IMR-90 (cell line): ENCODE measurements around the gene MUC6. TPM values are rescaled to one million over a fixed set of nuclear protein-coding genes. Genes with fewer than 3 reads are reported as not detected.

Experiments used
- ATAC-seq: fragments of 200-7000 bp; cut with Tn5 transposase; 2 replicates; pipeline ENCODE4 v1.9.1; 2020; ENCODE audit warnings: low read depth, mild to moderate bottlenecking, moderate library complexity
- BruUV-seq: library from RNA; stranded (reverse); fragments of 400-500 nt; replicated peaks from 2 replicates; lab custom pipeline; 2021; lab: Mats Ljungman, UMichigan
- CTCF ChIA-PET: fragments of 300-600 bp; formaldehyde crosslinking; extraction: SDS; loops from one replicate; lab custom pipeline; 2021; ENCODE audit warnings: antibody characterized with exemption; lab: Yijun Ruan, JAX
- POLR2A ChIA-PET: fragments of 300-600 bp; sonication (Branson Sonifier 250); formaldehyde crosslinking; loops from one replicate; lab custom pipeline; 2022; ENCODE audit warnings: antibody characterized with exemption; ENCODE audit not compliant: unreplicated experiment; lab: Charles Lee
- DNase-seq: peaks from one replicate; pipeline ENCODE4 v3.0.0; 2013
- H2AFZ ChIP-seq: replicated peaks from 2 replicates; pipeline ENCODE3; 2013; ENCODE audit warnings: low read length, mild to moderate bottlenecking; ENCODE audit not compliant: poor library complexity
- H2AK5ac ChIP-seq: 2 replicates; pipeline ENCODE4 v1.6.1; 2013; ENCODE audit warnings: low read depth, low read length, inconsistent platforms
- H2AK9ac ChIP-seq: replicated peaks from 2 replicates; pipeline ENCODE3; 2013; ENCODE audit warnings: mild to moderate bottlenecking, low read depth, low read length, moderate library complexity; ENCODE audit not compliant: poor library complexity
- H2BK120ac ChIP-seq: 2 replicates; pipeline ENCODE4 v1.6.1; 2013; ENCODE audit warnings: low read depth, low read length, inconsistent platforms
- H2BK15ac ChIP-seq: 3 replicates; pipeline ENCODE4 v1.6.1; 2013; ENCODE audit warnings: low read depth, low read length, inconsistent platforms
- H2BK20ac ChIP-seq: 2 replicates; pipeline ENCODE4 v1.6.1; 2013; ENCODE audit warnings: low read depth, mild to moderate bottlenecking, inconsistent platforms, low read length, moderate library complexity
- H2BK5ac ChIP-seq: 2 replicates; pipeline ENCODE4 v1.6.1; 2013; ENCODE audit warnings: mild to moderate bottlenecking, low read depth, low read length, inconsistent platforms; ENCODE audit not compliant: poor library complexity, severe bottlenecking
- H3K14ac ChIP-seq: replicated peaks from 2 replicates; pipeline ENCODE4 v1.6.1; 2013; ENCODE audit warnings: low read depth, low read length, inconsistent platforms
- H3K18ac ChIP-seq: 2 replicates; pipeline ENCODE4 v1.6.1; 2013; ENCODE audit warnings: low read depth, low read length, control low read depth
- H3K23ac ChIP-seq: 2 replicates; pipeline ENCODE4 v1.6.1; 2013; ENCODE audit warnings: low read depth, low read length, inconsistent platforms
- H3K27ac ChIP-seq: 2 replicates; pipeline ENCODE4 v1.5.1; 2013; ENCODE audit warnings: mild to moderate bottlenecking, control low read depth, low read length; ENCODE audit not compliant: insufficient read depth
- H3K27me3 ChIP-seq: 2 replicates; pipeline ENCODE4 v1.6.1; 2013; ENCODE audit warnings: low read length; ENCODE audit not compliant: control insufficient read depth, insufficient read depth
- H3K36me3 ChIP-seq: 2 replicates; pipeline ENCODE4 v1.6.1; 2013; ENCODE audit warnings: low read length, mixed read lengths; ENCODE audit not compliant: control insufficient read depth, insufficient read depth
- H3K4ac ChIP-seq: 2 replicates; pipeline ENCODE4 v1.6.1; 2013; ENCODE audit warnings: low read depth, low read length, inconsistent platforms
- H3K4me1 ChIP-seq: 2 replicates; pipeline ENCODE4 v1.6.1; 2013; ENCODE audit warnings: low read length, mixed read lengths; ENCODE audit not compliant: control insufficient read depth, insufficient read depth
- H3K4me2 ChIP-seq: 2 replicates; pipeline ENCODE4 v1.6.1; 2013; ENCODE audit warnings: low read depth, mild to moderate bottlenecking, control low read depth, low read length, moderate library complexity
- H3K4me3 ChIP-seq: 2 replicates; pipeline ENCODE4 v1.5.1; 2013; ENCODE audit warnings: low read depth, mild to moderate bottlenecking, control low read depth, low read length, moderate library complexity; ENCODE audit not compliant: insufficient read depth
- H3K56ac ChIP-seq: 2 replicates; pipeline ENCODE4 v1.6.1; 2013; ENCODE audit warnings: low read length, inconsistent platforms; ENCODE audit not compliant: insufficient read depth; ENCODE audit errors: extremely low read depth
- H3K79me1 ChIP-seq, 2 experiments: 2 replicates each; pipeline ENCODE4 v1.6.1; 2013; ENCODE audit warnings: low read length in 2 of 2, inconsistent platforms in 1 of 2, low read depth in 1 of 2
- H3K9ac ChIP-seq: 2 replicates; pipeline ENCODE4 v1.6.1; 2013; ENCODE audit warnings: low read depth, low read length, control low read depth
- H3K9me1 ChIP-seq: 2 replicates; pipeline ENCODE4 v1.6.1; 2013; ENCODE audit warnings: low read length, inconsistent platforms; ENCODE audit not compliant: insufficient read depth
- H3K9me3 ChIP-seq: 2 replicates; pipeline ENCODE4 v1.6.1; 2013; ENCODE audit warnings: low read length; ENCODE audit not compliant: control insufficient read depth, insufficient read depth
- H4K20me1 ChIP-seq: 2 replicates; pipeline ENCODE4 v1.6.1; 2013; ENCODE audit warnings: low read length, inconsistent platforms; ENCODE audit not compliant: insufficient read depth
- H4K5ac ChIP-seq: 2 replicates; pipeline ENCODE4 v1.6.1; 2013; ENCODE audit warnings: mild to moderate bottlenecking, low read depth, low read length, control low read depth
- H4K8ac ChIP-seq, 2 experiments: 2 replicates each; pipeline ENCODE4 v1.6.1; 2013; ENCODE audit warnings: low read depth in 2 of 2, low read length in 2 of 2, control low read depth in 1 of 2, inconsistent platforms in 1 of 2
- H4K91ac ChIP-seq: 2 replicates; pipeline ENCODE4 v1.6.1; 2013; ENCODE audit warnings: low read depth, low read length, inconsistent platforms; ENCODE audit not compliant: insufficient read depth
- BHLHE40 ChIP-seq: fragments of 150-350 bp; IDR thresholded peaks from 2 replicates; pipeline ENCODE4 v1.6.1; 2016; ENCODE audit warnings: mild to moderate bottlenecking, low read depth, low read length
- MAFK ChIP-seq: IDR thresholded peaks from 2 replicates; pipeline ENCODE4 v1.6.1; 2012; ENCODE audit warnings: low read depth, low read length, improper control_type of control experiment
- RCOR1 ChIP-seq: IDR thresholded peaks from 2 replicates; pipeline ENCODE4 v1.6.1; 2012; ENCODE audit warnings: mild to moderate bottlenecking, low read length, improper control_type of control experiment; ENCODE audit not compliant: insufficient replicate concordance
- RFX5 ChIP-seq: IDR thresholded peaks from 2 replicates; pipeline ENCODE4 v1.8.0; 2012; ENCODE audit warnings: low read depth, mild to moderate bottlenecking, low read length, moderate library complexity
- WGBS, 2 experiments: methylation state at CpG; one replicate each; pipeline versions ENCODE4 v1.1.5 to v1.1.7; 2013; ENCODE audit warnings: missing lambda C conversion rate in 2 of 2; ENCODE audit not compliant: insufficient read length in 1 of 2; ENCODE audit errors: extremely low coverage in 2 of 2; 5-methylcytosine and 5-hydroxymethylcytosine counted together
- dilution Hi-C: fragments of 300-500 bp; cut with HindIII; formaldehyde crosslinking; loops from one replicate; pipeline ENCODE4 v1.14.3; 2018; ENCODE audit warnings: low sequenced_read_pairs; ENCODE audit not compliant: unreplicated experiment
- in situ Hi-C: fragments of 300-500 bp; cut with MboI; formaldehyde crosslinking; loops from 3 replicates; pipeline ENCODE4 v1.14.3; 2019; ENCODE audit warnings: low sequenced_read_pairs, inconsistent platforms, mixed read lengths
- intact Hi-C: fragments of 100-400 bp; cut with micrococcal nuclease; formaldehyde crosslinking; loops from 2 replicates; pipeline ENCODE4 v1.10.0; 2022
- polyA plus RNA-seq, 3 experiments: library from polyadenylated mRNA; depleted of rRNA; stranded (reverse); fragments of >200 nt; gene quantifications; 2 replicates each; pipeline ENCODE4 v1.2.3, GENCODE V29; 2012; ENCODE audit warnings: low replicate concordance in 1 of 3
- total RNA-seq: library from RNA; depleted of rRNA; stranded (reverse); fragments of >200 nt; gene quantifications from 2 replicates; pipeline ENCODE4 v1.2.3, GENCODE V29; 2012

MUC6 gene
- total and polyA plus RNA-seq, 2 of the 4 experiments (the other 2 are of a cell fraction): not detected

DNA sequence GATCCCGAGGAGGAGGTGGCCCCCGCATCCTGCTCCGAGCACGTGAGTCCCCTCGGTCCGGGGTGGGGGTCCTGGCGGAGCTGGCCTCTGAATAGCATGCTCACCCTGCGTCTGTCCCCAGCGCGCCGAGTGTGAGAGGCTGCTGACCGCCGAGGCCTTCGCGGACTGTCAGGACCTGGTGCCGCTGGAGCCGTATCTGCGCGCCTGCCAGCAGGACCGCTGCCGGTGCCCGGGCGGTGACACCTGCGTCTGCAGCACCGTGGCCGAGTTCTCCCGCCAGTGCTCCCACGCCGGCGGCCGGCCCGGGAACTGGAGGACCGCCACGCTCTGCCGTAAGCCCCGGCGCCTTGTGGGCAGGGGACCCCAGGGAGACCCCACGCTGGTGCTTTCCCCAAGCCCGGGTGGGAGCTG is 41.7 kb upstream of the MUC6 start:
- Histone ChIP-seq H3K56ac (no peak overlapping the region), H4K8ac (no peak overlapping the region), H2AK5ac (no peak overlapping the region), H3K36me3 (no peaks in the 10 kb centered on the region), H3K4me1 (peaks cover 5% of the 10 kb centered on the region), H3K14ac (no peak overlapping the region), H3K27me3 (no peaks in the 10 kb centered on the region; the same call in none of the 2 replicates), H4K5ac (no peak overlapping the region), H4K91ac (no peak overlapping the region), H3K23ac (no peak overlapping the region), H3K9me3 (no peaks in the 10 kb centered on the region), H3K18ac (no peak overlapping the region), H4K20me1 (no peaks in the 10 kb centered on the region), H3K4ac (no peak overlapping the region), H3K9ac (no peak overlapping the region), H3K9me1 (no peaks in the 10 kb centered on the region), H3K4me2 (no peak overlapping the region), H3K27ac (no peak overlapping the region), H2AK9ac (no peak overlapping the region), H2BK120ac (no peak overlapping the region), H3K4me3 (no peak overlapping the region), H2BK5ac (no peak overlapping the region), H2BK20ac (no peak overlapping the region), H2BK15ac (no peak overlapping the region), H3K79me1 (no peaks in the 10 kb centered on the region), H2AFZ (no peak overlapping the region)
- ChIA-PET CTCF (no interaction called here), POLR2A (no interaction called here)
- TF ChIP-seq BHLHE40 (no peak), RCOR1 (no peak), RFX5 (no peak), MAFK (no peak)
- no TSS peak for BruUV-seq
- no peak for DNase-seq
- in situ Hi-C loops (no loop called here), dilution Hi-C loops (no loop called here), intact Hi-C loops (no loop called here)
- whole genome bisulfite sequencing, 2 experiments: 85% methylated on average over 21 of the region's 39 CpGs; no CpG with 5 or more reads in 1 of the 2 experiments
- ATAC-seq: no peak
